WTC11 (cell line): Measurements from ENCODE around the gene INPP5E. TPM values are rescaled to one million over a fixed set of nuclear protein-coding genes. Genes with fewer than 3 reads are reported as not detected.

Experiments used
- ATAC-seq: fragments of 200-7000 bp; cut with Tn5 transposase; 2 replicates; pipeline ENCODE4 v1.10.0; 2021; ENCODE audit warnings: mild to moderate bottlenecking, moderate library complexity
- CTCF ChIA-PET: fragments of 300-600 bp; sonication (Branson Sonifier 250); formaldehyde crosslinking; loops from one replicate; lab custom pipeline; 2021; ENCODE audit warnings: antibody characterized with exemption; lab: Charles Lee
- POLR2A ChIA-PET: fragments of 350-600 bp; sonication (Branson Sonifier 250); formaldehyde crosslinking; loops from one replicate; lab custom pipeline; 2021; ENCODE audit warnings: antibody characterized with exemption; lab: Charles Lee
- DNase-seq: peaks from one replicate; pipeline ENCODE4 v3.0.0; 2021; ENCODE audit warnings: low spot score
- H3K27ac Mint-ChIP-seq: 2 replicates; pipeline ENCODE4 v1.8.0; 2021; ENCODE audit warnings: mixed read lengths
- H3K27me3 Mint-ChIP-seq: 2 replicates; pipeline ENCODE4 v1.8.0; 2021; ENCODE audit warnings: low read depth, mild to moderate bottlenecking, moderate library complexity, mixed read lengths
- H3K36me3 Mint-ChIP-seq: 2 replicates; pipeline ENCODE4 v1.8.0; 2021; ENCODE audit warnings: mixed read lengths
- H3K4me1 Mint-ChIP-seq: 2 replicates; pipeline ENCODE4 v1.8.0; 2022; ENCODE audit warnings: mixed read lengths
- H3K4me3 Mint-ChIP-seq: 2 replicates; pipeline ENCODE4 v1.8.0; 2021; ENCODE audit warnings: mild to moderate bottlenecking, moderate library complexity, mixed read lengths
- H3K9me3 Mint-ChIP-seq: 2 replicates; pipeline ENCODE4 v1.8.0; 2021; ENCODE audit warnings: mixed read lengths
- AFF4 ChIP-seq: sonication (generic); formaldehyde crosslinking; IDR thresholded peaks from 2 replicates; pipeline ENCODE4 v1.8.1; 2023; ENCODE audit warnings: mild to moderate bottlenecking, missing genetic modification reagents, borderline replicate concordance
- CREM ChIP-seq: sonication (generic); formaldehyde crosslinking; IDR thresholded peaks from 2 replicates; pipeline ENCODE4 v1.8.1; 2022; ENCODE audit warnings: mild to moderate bottlenecking, missing genetic modification reagents, moderate library complexity
- E2F1 ChIP-seq: sonication (generic); formaldehyde crosslinking; IDR thresholded peaks from 2 replicates; pipeline ENCODE4 v1.8.0; 2022; ENCODE audit warnings: mild to moderate bottlenecking, missing genetic modification reagents
- ETV6 ChIP-seq: sonication (generic); formaldehyde crosslinking; IDR thresholded peaks from 2 replicates; pipeline ENCODE4 v1.8.1; 2022; ENCODE audit warnings: mild to moderate bottlenecking, missing genetic modification reagents
- HMGXB4 ChIP-seq: sonication (generic); formaldehyde crosslinking; IDR thresholded peaks from 2 replicates; pipeline ENCODE4 v1.8.1; 2023; ENCODE audit warnings: mild to moderate bottlenecking, moderate library complexity, missing genetic modification reagents
- IRF1 ChIP-seq: sonication (generic); formaldehyde crosslinking; IDR thresholded peaks from 2 replicates; pipeline ENCODE4 v1.8.0; 2023; ENCODE audit warnings: missing genetic modification reagents
- JUN ChIP-seq: sonication (generic); formaldehyde crosslinking; IDR thresholded peaks from 2 replicates; pipeline ENCODE4 v1.8.0; 2023; ENCODE audit warnings: mild to moderate bottlenecking, missing genetic modification reagents
- PRDM15 ChIP-seq: sonication (generic); formaldehyde crosslinking; IDR thresholded peaks from 2 replicates; pipeline ENCODE4 v1.8.0; 2022; ENCODE audit warnings: missing genetic modification reagents
- RORB ChIP-seq: fragments of 250-450 bp; sonication (Bioruptor Pico); IDR thresholded peaks from 2 replicates; pipeline ENCODE4 v1.9.0; 2021; ENCODE audit warnings: mild to moderate bottlenecking
- SOX15 ChIP-seq: fragments of 250-450 bp; sonication (Bioruptor Pico); IDR thresholded peaks from 2 replicates; pipeline ENCODE4 v1.9.0; 2021; ENCODE audit warnings: mild to moderate bottlenecking
- USF2 ChIP-seq: sonication (generic); formaldehyde crosslinking; IDR thresholded peaks from 2 replicates; pipeline ENCODE4 v1.8.1; 2023; ENCODE audit warnings: mild to moderate bottlenecking, missing genetic modification reagents, moderate library complexity
- ZNF219 ChIP-seq: sonication (generic); formaldehyde crosslinking; IDR thresholded peaks from 2 replicates; pipeline ENCODE4 v1.8.0; 2023; ENCODE audit warnings: missing genetic modification reagents, mild to moderate bottlenecking, borderline replicate concordance
- ZNF532 ChIP-seq: fragments of 250-450 bp; sonication (Bioruptor Pico); IDR thresholded peaks from 2 replicates; pipeline ENCODE4 v1.9.0; 2021; ENCODE audit warnings: mild to moderate bottlenecking, borderline replicate concordance
- ZNF671 ChIP-seq: fragments of 250-450 bp; sonication (Bioruptor Pico); IDR thresholded peaks from 2 replicates; pipeline ENCODE4 v1.8.0; 2021; ENCODE audit warnings: mild to moderate bottlenecking
- total RNA-seq: library from RNA; stranded (reverse); gene quantifications from 3 replicates; pipeline ENCODE4 v1.2.3, GENCODE V29; 2021

INPP5E gene
- total RNA-seq, 1 experiment from 2014 or later = 24.0 TPM

- TF ChIP-seq USF2 (CRISPR knock-in tag) = no peak
- no peak for TF ChIP-seq HMGXB4 (CRISPR knock-in tag)
- no peak for TF ChIP-seq CREM (CRISPR knock-in tag)
- TF ChIP-seq AFF4 = no peak
- TF ChIP-seq SOX15 = no peak
- no peak for TF ChIP-seq RORB (CRISPR knock-in tag)
- no peak for TF ChIP-seq ETV6 (CRISPR knock-in tag)
Observed at GRCh38 chr9:136416427-136416826, 23.2 kb downstream of the INPP5E start (continued).

- H3K4me3 Mint-ChIP-seq = no peak overlapping the region
- TF ChIP-seq E2F1 (no peak), PRDM15 (no peak), ZNF671 (CRISPR knock-in tag) (no peak)
- TF ChIP-seq, all 79 proteins: peak for 0
- ATAC-seq = no peak
- CTCF ChIA-PET = no interaction called here
- Mint-ChIP-seq H3K9me3 (no peaks in the 10 kb centered on the region), H3K36me3 (peaks cover 71% of the 10 kb centered on the region), H3K27me3 (no peaks in the 10 kb centered on the region), H3K27ac (no peak overlapping the region), H3K4me1 (peaks cover 27% of the 10 kb centered on the region)
- POLR2A ChIA-PET = no interaction called here
- no peak for DNase-seq
Observed at GRCh38 chr9:136412962-136413361, 26.7 kb downstream of the INPP5E start.

GRCh38 chr9:136411378-136411777 is 28.3 kb downstream of the INPP5E start:
- Mint-ChIP-seq H3K4me1 (peaks cover 27% of the 10 kb centered on the region), H3K4me3 (peak overlapping the region; percentile 92), H3K36me3 (peaks cover 72% of the 10 kb centered on the region), H3K27ac (peak overlapping the region; percentile 75), H3K9me3 (no peaks in the 10 kb centered on the region), H3K27me3 (no peaks in the 10 kb centered on the region)
- ChIA-PET CTCF (no interaction called here), POLR2A (no interaction called here)
- ATAC-seq (no peak), DNase-seq (no peak)
- TF ChIP-seq ETV6 (CRISPR knock-in tag) (no peak), JUN (CRISPR knock-in tag) (no peak), IRF1 (no peak), ZNF532 (no peak), ZNF219 (CRISPR knock-in tag) (no peak)
